ENCODE data around the gene CEP19.

The CEP19 gene

DNA sequence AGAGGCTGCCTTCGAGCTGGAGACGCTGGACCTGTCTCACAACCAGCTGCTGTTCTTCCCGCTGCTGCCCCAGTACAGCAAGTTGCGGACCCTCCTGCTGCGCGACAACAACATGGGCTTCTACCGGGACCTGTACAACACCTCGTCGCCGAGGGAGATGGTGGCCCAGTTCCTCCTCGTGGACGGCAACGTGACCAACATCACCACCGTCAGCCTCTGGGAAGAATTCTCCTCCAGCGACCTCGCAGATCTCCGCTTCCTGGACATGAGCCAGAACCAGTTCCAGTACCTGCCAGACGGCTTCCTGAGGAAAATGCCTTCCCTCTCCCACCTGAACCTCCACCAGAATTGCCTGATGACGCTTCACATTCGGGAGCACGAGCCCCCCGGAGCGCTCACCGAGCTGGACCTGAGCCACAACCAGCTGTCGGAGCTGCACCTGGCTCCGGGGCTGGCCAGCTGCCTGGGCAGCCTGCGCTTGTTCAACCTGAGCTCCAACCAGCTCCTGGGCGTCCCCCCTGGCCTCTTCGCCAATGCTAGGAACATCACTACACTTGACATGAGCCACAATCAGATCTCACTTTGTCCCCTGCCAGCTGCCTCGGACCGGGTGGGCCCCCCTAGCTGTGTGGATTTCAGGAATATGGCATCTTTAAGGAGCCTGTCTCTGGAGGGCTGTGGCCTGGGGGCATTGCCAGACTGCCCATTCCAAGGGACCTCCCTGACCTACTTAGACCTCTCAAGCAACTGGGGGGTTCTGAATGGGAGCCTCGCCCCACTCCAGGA lies 51.5 kb downstream of the CEP19 start:
- Histone ChIP-seq H3K9me3 (ENCODE audit: control insufficient read depth, insufficient read depth, low read depth, low read length) (no peaks in the 10 kb centered on the region), H3K27ac (ENCODE audit: extremely low read depth, low read depth, low read length) (no peak overlapping the region), H3K4me1 (ENCODE audit: control insufficient read depth, insufficient read depth, low read length) (no peaks in the 10 kb centered on the region), H3K36me3 (ENCODE audit: control insufficient read depth in 2 of 2, insufficient read depth in 1 of 2, low read length in 2 of 2) (no peaks in the 10 kb centered on the region), H3K4me3 (ENCODE audit: low read depth, low read length) (no peak overlapping the region)
- ChIA-PET CTCF (no interaction called here), POLR2A (no interaction called here)
- TF ChIP-seq, protein P1, sequence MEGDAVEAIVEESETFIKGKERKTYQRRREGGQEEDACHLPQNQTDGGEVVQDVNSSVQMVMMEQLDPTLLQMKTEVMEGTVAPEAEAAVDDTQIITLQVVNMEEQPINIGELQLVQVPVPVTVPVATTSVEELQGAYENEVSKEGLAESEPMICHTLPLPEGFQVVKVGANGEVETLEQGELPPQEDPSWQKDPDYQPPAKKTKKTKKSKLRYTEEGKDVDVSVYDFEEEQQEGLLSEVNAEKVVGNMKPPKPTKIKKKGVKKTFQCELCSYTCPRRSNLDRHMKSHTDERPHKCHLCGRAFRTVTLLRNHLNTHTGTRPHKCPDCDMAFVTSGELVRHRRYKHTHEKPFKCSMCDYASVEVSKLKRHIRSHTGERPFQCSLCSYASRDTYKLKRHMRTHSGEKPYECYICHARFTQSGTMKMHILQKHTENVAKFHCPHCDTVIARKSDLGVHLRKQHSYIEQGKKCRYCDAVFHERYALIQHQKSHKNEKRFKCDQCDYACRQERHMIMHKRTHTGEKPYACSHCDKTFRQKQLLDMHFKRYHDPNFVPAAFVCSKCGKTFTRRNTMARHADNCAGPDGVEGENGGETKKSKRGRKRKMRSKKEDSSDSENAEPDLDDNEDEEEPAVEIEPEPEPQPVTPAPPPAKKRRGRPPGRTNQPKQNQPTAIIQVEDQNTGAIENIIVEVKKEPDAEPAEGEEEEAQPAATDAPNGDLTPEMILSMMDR (tag by site-specific recombination; IDR thresholded peaks at IDR 0.05): no peak
- TF ChIP-seq, protein P2, sequence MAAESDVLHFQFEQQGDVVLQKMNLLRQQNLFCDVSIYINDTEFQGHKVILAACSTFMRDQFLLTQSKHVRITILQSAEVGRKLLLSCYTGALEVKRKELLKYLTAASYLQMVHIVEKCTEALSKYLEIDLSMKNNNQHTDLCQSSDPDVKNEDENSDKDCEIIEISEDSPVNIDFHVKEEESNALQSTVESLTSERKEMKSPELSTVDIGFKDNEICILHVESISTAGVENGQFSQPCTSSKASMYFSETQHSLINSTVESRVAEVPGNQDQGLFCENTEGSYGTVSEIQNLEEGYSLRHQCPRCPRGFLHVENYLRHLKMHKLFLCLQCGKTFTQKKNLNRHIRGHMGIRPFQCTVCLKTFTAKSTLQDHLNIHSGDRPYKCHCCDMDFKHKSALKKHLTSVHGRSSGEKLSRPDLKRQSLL (tag by site-specific recombination; IDR thresholded peaks at IDR 0.05): 0 out of 2 replicates have a peak, but pooled peaks have one; percentile 46
- TF ChIP-seq, protein P3, sequence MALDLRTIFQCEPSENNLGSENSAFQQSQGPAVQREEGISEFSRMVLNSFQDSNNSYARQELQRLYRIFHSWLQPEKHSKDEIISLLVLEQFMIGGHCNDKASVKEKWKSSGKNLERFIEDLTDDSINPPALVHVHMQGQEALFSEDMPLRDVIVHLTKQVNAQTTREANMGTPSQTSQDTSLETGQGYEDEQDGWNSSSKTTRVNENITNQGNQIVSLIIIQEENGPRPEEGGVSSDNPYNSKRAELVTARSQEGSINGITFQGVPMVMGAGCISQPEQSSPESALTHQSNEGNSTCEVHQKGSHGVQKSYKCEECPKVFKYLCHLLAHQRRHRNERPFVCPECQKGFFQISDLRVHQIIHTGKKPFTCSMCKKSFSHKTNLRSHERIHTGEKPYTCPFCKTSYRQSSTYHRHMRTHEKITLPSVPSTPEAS (tag by site-specific recombination; IDR thresholded peaks at IDR 0.05): no peak
- TF ChIP-seq EGR2 (tag by site-specific recombination; IDR thresholded peaks at IDR 0.05; ENCODE audit: low read depth): no peak
- no peak for TF ChIP-seq ZNF239 (tag by site-specific recombination; IDR thresholded peaks at IDR 0.05)
- TF ChIP-seq ZNF423 (tag by site-specific recombination; IDR thresholded peaks at IDR 0.05): no peak
- TF ChIP-seq, protein P4, sequence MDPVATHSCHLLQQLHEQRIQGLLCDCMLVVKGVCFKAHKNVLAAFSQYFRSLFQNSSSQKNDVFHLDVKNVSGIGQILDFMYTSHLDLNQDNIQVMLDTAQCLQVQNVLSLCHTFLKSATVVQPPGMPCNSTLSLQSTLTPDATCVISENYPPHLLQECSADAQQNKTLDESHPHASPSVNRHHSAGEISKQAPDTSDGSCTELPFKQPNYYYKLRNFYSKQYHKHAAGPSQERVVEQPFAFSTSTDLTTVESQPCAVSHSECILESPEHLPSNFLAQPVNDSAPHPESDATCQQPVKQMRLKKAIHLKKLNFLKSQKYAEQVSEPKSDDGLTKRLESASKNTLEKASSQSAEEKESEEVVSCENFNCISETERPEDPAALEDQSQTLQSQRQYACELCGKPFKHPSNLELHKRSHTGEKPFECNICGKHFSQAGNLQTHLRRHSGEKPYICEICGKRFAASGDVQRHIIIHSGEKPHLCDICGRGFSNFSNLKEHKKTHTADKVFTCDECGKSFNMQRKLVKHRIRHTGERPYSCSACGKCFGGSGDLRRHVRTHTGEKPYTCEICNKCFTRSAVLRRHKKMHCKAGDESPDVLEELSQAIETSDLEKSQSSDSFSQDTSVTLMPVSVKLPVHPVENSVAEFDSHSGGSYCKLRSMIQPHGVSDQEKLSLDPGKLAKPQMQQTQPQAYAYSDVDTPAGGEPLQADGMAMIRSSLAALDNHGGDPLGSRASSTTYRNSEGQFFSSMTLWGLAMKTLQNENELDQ (tag by site-specific recombination; IDR thresholded peaks at IDR 0.05; ENCODE audit: low read depth): no peak
- TF ChIP-seq SP3 (tag by site-specific recombination; IDR thresholded peaks at IDR 0.05): no peak

DNA sequence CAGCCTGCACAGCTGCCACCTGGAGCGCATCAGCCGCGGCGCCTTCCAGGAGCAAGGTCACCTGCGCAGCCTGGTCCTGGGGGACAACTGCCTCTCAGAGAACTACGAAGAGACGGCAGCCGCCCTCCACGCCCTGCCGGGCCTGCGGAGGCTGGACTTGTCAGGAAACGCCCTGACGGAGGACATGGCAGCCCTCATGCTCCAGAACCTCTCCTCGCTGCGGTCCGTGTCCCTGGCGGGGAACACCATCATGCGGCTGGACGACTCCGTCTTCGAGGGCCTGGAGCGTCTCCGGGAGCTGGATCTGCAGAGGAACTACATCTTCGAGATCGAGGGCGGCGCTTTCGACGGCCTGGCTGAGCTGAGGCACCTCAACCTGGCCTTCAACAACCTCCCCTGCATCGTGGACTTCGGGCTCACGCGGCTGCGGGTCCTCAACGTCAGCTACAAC lies 52.1 kb downstream of the CEP19 start:
- Histone ChIP-seq H3K36me3 (ENCODE audit: control insufficient read depth in 2 of 2, insufficient read depth in 1 of 2, low read length in 2 of 2) (no peaks in the 10 kb centered on the region), H3K4me3 (ENCODE audit: low read depth, low read length) (no peak overlapping the region), H3K9me3 (ENCODE audit: control insufficient read depth, insufficient read depth, low read depth, low read length) (no peaks in the 10 kb centered on the region), H3K4me1 (ENCODE audit: control insufficient read depth, insufficient read depth, low read length) (no peaks in the 10 kb centered on the region), H3K27ac (ENCODE audit: extremely low read depth, low read depth, low read length) (no peak overlapping the region)
- POLR2A ChIA-PET: no interaction called here
- CTCF ChIA-PET: no interaction called here
- TF ChIP-seq ZNF16 (tag by site-specific recombination; IDR thresholded peaks at IDR 0.05; ENCODE audit: low read depth) (no peak), ZNF571 (tag by site-specific recombination; IDR thresholded peaks at IDR 0.05) (no peak)
- TF ChIP-seq, protein P5, sequence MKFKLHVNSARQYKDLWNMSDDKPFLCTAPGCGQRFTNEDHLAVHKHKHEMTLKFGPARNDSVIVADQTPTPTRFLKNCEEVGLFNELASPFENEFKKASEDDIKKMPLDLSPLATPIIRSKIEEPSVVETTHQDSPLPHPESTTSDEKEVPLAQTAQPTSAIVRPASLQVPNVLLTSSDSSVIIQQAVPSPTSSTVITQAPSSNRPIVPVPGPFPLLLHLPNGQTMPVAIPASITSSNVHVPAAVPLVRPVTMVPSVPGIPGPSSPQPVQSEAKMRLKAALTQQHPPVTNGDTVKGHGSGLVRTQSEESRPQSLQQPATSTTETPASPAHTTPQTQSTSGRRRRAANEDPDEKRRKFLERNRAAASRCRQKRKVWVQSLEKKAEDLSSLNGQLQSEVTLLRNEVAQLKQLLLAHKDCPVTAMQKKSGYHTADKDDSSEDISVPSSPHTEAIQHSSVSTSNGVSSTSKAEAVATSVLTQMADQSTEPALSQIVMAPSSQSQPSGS (tag by site-specific recombination; IDR thresholded peaks at IDR 0.05; ENCODE audit: low read depth): no peak

All from HEK293 (cell line).